NCI-H1092 treated with DMSO at 0.1 percent for 48 hours (cell line): ENCODE data around the gene NME1.

Experiments used
- DNase-seq: peaks from one replicate; lab custom pipeline; 2025; lab: John Stamatoyannopoulos, UW

NME1 gene

DNA sequence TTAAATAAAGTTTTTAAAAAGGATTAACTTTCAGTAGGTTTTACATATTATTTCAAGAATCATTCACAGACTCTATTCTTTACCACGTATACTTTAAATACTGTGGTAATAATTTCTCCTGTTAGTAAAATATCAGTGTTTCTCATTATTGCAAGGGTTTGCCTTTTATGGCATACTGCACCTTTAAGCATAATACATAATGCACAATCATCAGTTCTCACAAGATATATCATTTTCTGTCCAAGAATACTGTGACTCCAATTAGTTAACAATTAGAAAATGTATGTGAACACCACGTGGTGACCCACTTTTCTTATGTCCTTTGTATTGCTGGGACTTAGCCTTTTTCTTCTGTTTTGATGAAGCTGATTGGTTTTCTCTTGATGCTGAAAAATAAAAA lies 38.5 kb downstream of the NME1 start:
- DNase-seq, result no peak

DNA sequence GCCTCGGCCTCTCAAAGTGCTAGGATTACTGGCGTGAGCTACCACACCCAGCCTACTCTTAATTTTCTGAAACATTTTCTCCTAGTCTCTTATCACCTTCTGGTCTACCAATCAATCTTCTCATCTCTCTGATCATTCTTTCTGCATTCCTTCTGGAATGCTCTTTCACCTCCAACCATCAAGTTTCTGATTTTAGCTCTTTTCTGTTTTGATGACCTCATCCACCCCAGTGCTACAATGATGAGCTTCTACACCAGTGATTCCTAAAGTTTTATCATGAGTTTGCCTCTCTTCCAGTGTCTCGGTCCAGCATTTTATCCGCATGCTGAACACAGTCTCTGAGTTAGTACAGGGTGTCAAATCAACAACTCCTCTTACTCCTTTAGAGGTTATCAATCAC lies 44.4 kb downstream of the NME1 start:
- no peak for DNase-seq

DNA sequence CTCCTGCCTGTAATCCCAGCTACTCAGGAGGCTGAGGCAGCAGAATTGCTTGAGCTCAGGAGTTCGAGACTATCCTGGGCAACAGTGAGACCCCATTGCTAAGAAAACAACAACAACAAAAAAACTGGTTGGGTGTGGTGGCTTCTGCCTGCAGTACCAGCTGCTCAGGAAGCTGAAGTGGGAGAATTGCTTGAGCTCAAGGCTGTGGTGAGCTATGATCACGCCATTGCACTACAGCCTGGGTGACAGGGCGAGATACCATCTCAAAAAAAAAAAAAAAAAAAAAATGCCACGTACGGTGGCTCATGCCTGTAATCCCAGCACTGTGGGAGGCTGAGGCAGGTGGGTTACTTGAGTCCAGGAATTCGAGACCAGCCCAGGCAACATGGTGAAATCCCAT lies 46.9 kb downstream of the NME1 start:
- no peak for DNase-seq

DNA sequence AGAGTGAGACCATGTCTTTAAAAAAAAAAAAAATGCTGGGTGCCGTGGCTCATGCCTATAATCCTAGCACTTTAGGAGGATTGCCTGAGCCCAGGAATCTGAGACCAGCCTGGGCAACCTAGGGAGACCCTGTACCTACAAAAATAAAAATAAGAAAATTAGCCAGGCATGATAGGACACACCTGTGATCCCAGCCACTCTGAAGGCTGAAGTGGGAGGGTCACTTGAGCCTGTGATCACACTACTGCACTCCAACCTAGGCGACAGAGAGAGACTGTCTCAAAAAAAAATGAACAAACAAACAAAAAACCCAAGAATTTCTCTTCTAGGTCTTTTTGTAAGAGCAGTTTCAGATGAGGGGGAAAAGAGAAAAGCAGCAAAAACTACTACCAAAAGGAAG lies 47.5 kb downstream of the NME1 start:
- no peak for DNase-seq

DNA sequence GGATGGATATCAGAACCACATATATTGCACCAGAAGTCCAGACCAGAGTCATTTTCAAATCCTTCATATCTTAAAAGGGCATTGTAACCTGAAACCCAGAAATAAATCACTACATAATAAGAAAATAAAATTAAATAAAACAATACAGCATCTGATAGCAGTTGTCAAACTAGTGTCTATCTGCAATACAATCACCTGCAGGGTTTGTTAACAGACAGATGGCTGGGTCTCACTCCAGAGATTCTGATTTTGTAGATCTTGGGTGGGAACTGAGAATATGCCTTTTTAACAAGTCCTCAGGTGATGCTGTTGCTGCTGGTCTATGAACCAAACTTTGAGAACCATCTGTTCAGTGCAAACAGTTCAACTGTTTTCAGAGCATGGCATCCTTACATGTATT lies 50.5 kb downstream of the NME1 start:
- no peak for DNase-seq
